Measurements from ENCODE around the gene ADH1B. TPM values are rescaled to one million over a fixed set of nuclear protein-coding genes. Genes with fewer than 3 reads are reported as not detected.

The ADH1B gene
- total and polyA plus RNA-seq, 10 of the 15 experiments (the other 5 are each of a cell fraction or from before 2014, with no cell fraction given), result 1.3 TPM; not detected in 9

GRCh38 chr4:99334880-99335279 is 13.7 kb upstream of the ADH1B start (continued):
- TF ChIP-seq, protein P1, sequence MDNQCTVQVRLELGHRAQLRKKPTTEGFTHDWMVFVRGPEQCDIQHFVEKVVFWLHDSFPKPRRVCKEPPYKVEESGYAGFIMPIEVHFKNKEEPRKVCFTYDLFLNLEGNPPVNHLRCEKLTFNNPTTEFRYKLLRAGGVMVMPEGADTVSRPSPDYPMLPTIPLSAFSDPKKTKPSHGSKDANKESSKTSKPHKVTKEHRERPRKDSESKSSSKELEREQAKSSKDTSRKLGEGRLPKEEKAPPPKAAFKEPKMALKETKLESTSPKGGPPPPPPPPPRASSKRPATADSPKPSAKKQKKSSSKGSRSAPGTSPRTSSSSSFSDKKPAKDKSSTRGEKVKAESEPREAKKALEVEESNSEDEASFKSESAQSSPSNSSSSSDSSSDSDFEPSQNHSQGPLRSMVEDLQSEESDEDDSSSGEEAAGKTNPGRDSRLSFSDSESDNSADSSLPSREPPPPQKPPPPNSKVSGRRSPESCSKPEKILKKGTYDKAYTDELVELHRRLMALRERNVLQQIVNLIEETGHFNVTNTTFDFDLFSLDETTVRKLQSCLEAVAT (IDR thresholded peaks at IDR 0.05), result no peak
- no peak for TF ChIP-seq ATF2 (IDR thresholded peaks at IDR 0.05; ENCODE audit: low read length)

GRCh38 chr4:99330648-99331047 is 9.4 kb upstream of the ADH1B start:
- ATAC-seq (no peak), DNase-seq (ENCODE audit: low read depth, low spot score) (no peak), FAIRE-seq (no peak)
- RAD21 ChIA-PET (ENCODE audit: unreplicated experiment), result no interaction called here
- H4K20me1 ChIP-seq (ENCODE audit: control insufficient read depth, insufficient read depth), result no peaks in the 10 kb centered on the region
- no peak overlapping the region for H3K4me2 ChIP-seq (ENCODE audit: control insufficient read depth, insufficient read depth)
- SMC1A ChIA-PET (ENCODE audit: uncharacterized antibody, unreplicated experiment), result no interaction called here
- no peaks in the 10 kb centered on the region for H3K36me3 ChIP-seq (ENCODE audit: control insufficient read depth in 2 of 2, insufficient read depth in 2 of 2, low read length in 1 of 2)
- no peak overlapping the region for H3K4me3 ChIP-seq
- no TSS peak for BruUV-seq (replicated peaks)
- no peaks in the 10 kb centered on the region for H3K9me3 ChIP-seq (replicated peaks; ENCODE audit: control insufficient read depth, insufficient read depth, low read length)
- H3K4me1 ChIP-seq (ENCODE audit: control insufficient read depth, insufficient read depth, low read length), result no peaks in the 10 kb centered on the region
- WGBS (ENCODE audit: insufficient coverage, insufficient replicate concordance, low lambda C conversion rate, missing lambda C conversion rate), result 0% methylated on average over 3 of the region's 3 CpGs
- TF ChIP-seq ZNF622 (IDR thresholded peaks at IDR 0.05) (no peak), CEBPZ (IDR thresholded peaks at IDR 0.05; ENCODE audit: low read depth, low read length) (no peak), STAT3 (IDR thresholded peaks at IDR 0.05; ENCODE audit: low read depth, low read length) (no peak), RELB (IDR thresholded peaks at IDR 0.05; ENCODE audit: low read depth) (no peak), CREB1 (IDR thresholded peaks at IDR 0.05; ENCODE audit: low read depth) (no peak), CHD1 (IDR thresholded peaks at IDR 0.05; ENCODE audit: low read depth, low read length) (no peak), TCF3 (IDR thresholded peaks at IDR 0.05; ENCODE audit: borderline replicate concordance, insufficient read depth, low read depth, low read length) (no peak), BCLAF1 (IDR thresholded peaks at IDR 0.05) (no peak), ZNF24 (IDR thresholded peaks at IDR 0.05) (no peak), RCOR1 (conservative IDR thresholded peaks at IDR 0.05; ENCODE audit: low read depth, low read length) (no peak)
- CTCF ChIA-PET, result no interaction called here
- POLR2A ChIA-PET, result no interaction called here
- in situ Hi-C loops (cut with MboI) (no loop called here), intact Hi-C loops (cut with micrococcal nuclease; ENCODE audit: unreplicated experiment) (no loop called here)
- no peak overlapping the region for H2AFZ ChIP-seq (ENCODE audit: control insufficient read depth, low read depth, low read length)
- H3K9ac ChIP-seq (ENCODE audit: control insufficient read depth, insufficient read depth, low read length), result no peak overlapping the region
- no peaks in the 10 kb centered on the region for H3K79me2 ChIP-seq (ENCODE audit: control insufficient read depth, insufficient read depth, low read length)
- no peak overlapping the region for H3K27ac ChIP-seq (ENCODE audit: control insufficient read depth, insufficient read depth)
- no peaks in the 10 kb centered on the region for H3K27me3 ChIP-seq (replicated peaks in 1 of 2; ENCODE audit: control insufficient read depth in 2 of 2, insufficient read depth in 2 of 2, low read length in 1 of 2)

Data from GM12878 (cell line).